ENCODE measurements around the gene ACTR1B. TPM values are rescaled to one million over a fixed set of nuclear protein-coding genes. Genes with fewer than 3 reads are reported as not detected.

The ACTR1B gene
- total RNA-seq, 1 experiment from 2014 or later = 33.8 TPM

GRCh38 chr2:97691166-97691565, 27.3 kb upstream of the ACTR1B start:
- Histone ChIP-seq H4K5ac (ENCODE audit: insufficient read length, low read depth, low read length) (no peak overlapping the region), H4K8ac (replicated peaks; ENCODE audit: insufficient read length, low read depth, low read length) (no peak overlapping the region), H3K23me2 (ENCODE audit: insufficient read length, low read depth, low read length, poor library complexity, severe bottlenecking) (no peaks in the 10 kb centered on the region), H3K4me2 (ENCODE audit: insufficient read depth, insufficient read length, low read length) (no peak overlapping the region), H3K23ac (ENCODE audit: insufficient read length, low read depth, low read length) (no peak overlapping the region), H2AFZ (ENCODE audit: low read length) (no peak overlapping the region), H3K9ac (ENCODE audit: extremely low read depth, insufficient read length, low read length) (no peak overlapping the region), H2BK5ac (ENCODE audit: insufficient read length, low read length) (no peak overlapping the region), H3K79me2 (ENCODE audit: insufficient read depth, low read length) (no peaks in the 10 kb centered on the region), H3K18ac (ENCODE audit: insufficient read length, low read depth, low read length) (no peak overlapping the region), H3K27me3 (ENCODE audit: insufficient read depth, low read length) (no peaks in the 10 kb centered on the region), H2BK12ac (ENCODE audit: insufficient read length, low read depth, low read length) (no peak overlapping the region), H3K4ac (ENCODE audit: low read depth, low read length) (no peak overlapping the region), H3K27ac (ENCODE audit: insufficient read length, low read depth, low read length) (no peak overlapping the region), H3K14ac (ENCODE audit: insufficient read depth, low read length) (no peak overlapping the region), H2AK5ac (ENCODE audit: insufficient read length, low read length) (no peak overlapping the region), H3K4me1 (ENCODE audit: insufficient read depth, low read length) (no peaks in the 10 kb centered on the region), H3K79me1 (ENCODE audit: insufficient read depth, low read depth, low read length, poor library complexity, severe bottlenecking) (no peaks in the 10 kb centered on the region), H2BK20ac (ENCODE audit: low read depth, low read length, poor library complexity, severe bottlenecking) (no peak overlapping the region), H3T11ph (ENCODE audit: low read length) (no peak overlapping the region), H2BK120ac (ENCODE audit: low read depth, low read length, poor library complexity, severe bottlenecking) (no peak overlapping the region), H4K20me1 (ENCODE audit: control insufficient read depth, insufficient read depth, insufficient read length) (no peaks in the 10 kb centered on the region), H4K91ac (ENCODE audit: insufficient read length, low read depth, low read length) (no peak overlapping the region), H3K9me3 (ENCODE audit: control insufficient read depth, low read depth, low read length) (no peaks in the 10 kb centered on the region), H2BK15ac (ENCODE audit: low read depth, low read length) (no peak overlapping the region), H3K56ac (ENCODE audit: insufficient read length, low read depth, low read length) (no peak overlapping the region)
- DNase-seq = peak; percentile 82
- Mint-ChIP-seq H3K4me3 (no peak overlapping the region), H3K27ac (peak overlapping the region in 2 of 3 experiments; percentile 78 to 94; a peak in 4 of 7 replicates), H3K27me3 (ENCODE audit: low read depth) (no peaks in the 10 kb centered on the region), H3K4me1 (peaks cover 21 to 23% of the 10 kb centered on the region in 2 experiments), H3K36me3 (ENCODE audit: insufficient read depth in 1 of 3, low read depth in 3 of 3) (no peaks in the 10 kb centered on the region), H3K9me3 (peaks cover 0 to under 1% of the 10 kb centered on the region in 2 experiments; a peak in 1 of 5 replicates)
- WGBS (ENCODE audit: extremely low coverage, insufficient read length, low lambda C conversion rate) = no CpG with 5 or more reads among the region's 6 CpGs
- no peak for TF ChIP-seq CTCF (conservative IDR thresholded peaks at IDR 0.05)
